Activated T-cell treated with anti-CD3 and anti-CD28 coated beads, Interleukin-2, amount 50 U/mL, for 24 hours (primary cell): ENCODE data around the gene RALA.
A peak's percentile ranks its signal among the peaks of the same experiment; 100 is the strongest.

ENCODE experiments used
- DNase-seq: peaks from one replicate; pipeline ENCODE4 v3.0.0-alpha.2; 2020
- H3K27ac Mint-ChIP-seq: 2 replicates; pipeline ENCODE4 v1.8.0; 2020; ENCODE audit warnings: mild to moderate bottlenecking, mixed read lengths
- H3K27me3 Mint-ChIP-seq: 2 replicates; pipeline ENCODE4 v1.8.0; 2020; ENCODE audit warnings: mixed read lengths
- H3K36me3 Mint-ChIP-seq: 2 replicates; pipeline ENCODE4 v1.8.0; 2020; ENCODE audit warnings: low read depth, mixed read lengths
- H3K4me1 Mint-ChIP-seq: 2 replicates; pipeline ENCODE4 v1.8.0; 2020; ENCODE audit warnings: low read depth, mixed read lengths
- H3K4me3 Mint-ChIP-seq: 2 replicates; pipeline ENCODE4 v1.8.0; 2020; ENCODE audit warnings: mild to moderate bottlenecking, moderate library complexity, mixed read lengths
- H3K9me3 Mint-ChIP-seq: 2 replicates; pipeline ENCODE4 v1.8.0; 2020; ENCODE audit warnings: mixed read lengths

The RALA gene

GRCh38 chr7:39696631-39697030 lies 73.3 kb downstream of the RALA start:
- Mint-ChIP-seq H3K4me3 (no peak overlapping the region), H3K27ac (no peak overlapping the region), H3K36me3 (peaks cover 92% of the 10 kb centered on the region), H3K9me3 (peaks cover 2% of the 10 kb centered on the region), H3K4me1 (peaks cover 2% of the 10 kb centered on the region), H3K27me3 (no peaks in the 10 kb centered on the region)
- DNase-seq, result no peak

GRCh38 chr7:39697483-39697882 lies 74.1 kb downstream of the RALA start:
- peaks cover 2% of the 10 kb centered on the region for H3K9me3 Mint-ChIP-seq
- no peak overlapping the region for H3K4me3 Mint-ChIP-seq
- no peaks in the 10 kb centered on the region for H3K27me3 Mint-ChIP-seq
- no peak for DNase-seq
- H3K4me1 Mint-ChIP-seq, result peaks cover 2% of the 10 kb centered on the region
- peaks cover 88% of the 10 kb centered on the region for H3K36me3 Mint-ChIP-seq
- H3K27ac Mint-ChIP-seq, result peak overlapping the region; percentile 26

GRCh38 chr7:39700165-39700564 lies 76.8 kb downstream of the RALA start:
- Mint-ChIP-seq H3K27ac (no peak overlapping the region), H3K36me3 (peaks cover 73% of the 10 kb centered on the region), H3K4me3 (no peak overlapping the region), H3K4me1 (peaks cover 11% of the 10 kb centered on the region), H3K27me3 (no peaks in the 10 kb centered on the region), H3K9me3 (no peaks in the 10 kb centered on the region)
- DNase-seq, result no peak

GRCh38 chr7:39700932-39701331 lies 77.6 kb downstream of the RALA start:
- peaks cover 69% of the 10 kb centered on the region for H3K36me3 Mint-ChIP-seq

GRCh38 chr7:39702133-39702532 lies 78.8 kb downstream of the RALA start:
- no peak overlapping the region for H3K27ac Mint-ChIP-seq
- peaks cover 67% of the 10 kb centered on the region for H3K36me3 Mint-ChIP-seq
- peaks cover 11% of the 10 kb centered on the region for H3K4me1 Mint-ChIP-seq
- no peak overlapping the region for H3K4me3 Mint-ChIP-seq
- no peaks in the 10 kb centered on the region for H3K27me3 Mint-ChIP-seq
- H3K9me3 Mint-ChIP-seq, result no peaks in the 10 kb centered on the region
- DNase-seq, result no peak

More at GRCh38 chr7:39700932-39701331, 77.6 kb downstream of the RALA start:
- Mint-ChIP-seq H3K27ac (no peak overlapping the region), H3K4me3 (no peak overlapping the region), H3K4me1 (peaks cover 11% of the 10 kb centered on the region), H3K9me3 (no peaks in the 10 kb centered on the region), H3K27me3 (no peaks in the 10 kb centered on the region)
- DNase-seq, result no peak

GRCh38 chr7:39703144-39703543 lies 79.8 kb downstream of the RALA start:
- no peak overlapping the region for H3K4me3 Mint-ChIP-seq
- DNase-seq, result no peak
- H3K27ac Mint-ChIP-seq, result no peak overlapping the region
- H3K9me3 Mint-ChIP-seq, result no peaks in the 10 kb centered on the region
- H3K36me3 Mint-ChIP-seq, result peaks cover 67% of the 10 kb centered on the region
- H3K4me1 Mint-ChIP-seq, result peaks cover 11% of the 10 kb centered on the region
- H3K27me3 Mint-ChIP-seq, result no peaks in the 10 kb centered on the region

- peaks cover 8% of the 10 kb centered on the region for H3K9me3 Mint-ChIP-seq
- DNase-seq, result no peak
- no peaks in the 10 kb centered on the region for H3K27me3 Mint-ChIP-seq
- no peak overlapping the region for H3K27ac Mint-ChIP-seq
- peaks cover 26% of the 10 kb centered on the region for H3K36me3 Mint-ChIP-seq
- H3K4me3 Mint-ChIP-seq, result no peak overlapping the region
- no peaks in the 10 kb centered on the region for H3K4me1 Mint-ChIP-seq
These were observed 85.7 kb downstream of the RALA start for GRCh38 chr7:39709029-39709428.

- peaks cover 12% of the 10 kb centered on the region for H3K9me3 Mint-ChIP-seq
- H3K27ac Mint-ChIP-seq, result no peak overlapping the region
- no peak overlapping the region for H3K4me3 Mint-ChIP-seq
- no peak for DNase-seq
- no peaks in the 10 kb centered on the region for H3K27me3 Mint-ChIP-seq
- peaks cover 25% of the 10 kb centered on the region for H3K36me3 Mint-ChIP-seq
- no peaks in the 10 kb centered on the region for H3K4me1 Mint-ChIP-seq
These were observed 86.5 kb downstream of the RALA start for GRCh38 chr7:39709768-39710311.

GRCh38 chr7:39712751-39713150 lies 89.4 kb downstream of the RALA start:
- Mint-ChIP-seq H3K9me3 (peaks cover 23% of the 10 kb centered on the region), H3K4me3 (no peak overlapping the region)
- no peak for DNase-seq

GRCh38 chr7:39714447-39715091 lies 91.2 kb downstream of the RALA start:
- no peak overlapping the region for H3K27ac Mint-ChIP-seq
- no peak overlapping the region for H3K4me3 Mint-ChIP-seq
- peaks cover 23% of the 10 kb centered on the region for H3K9me3 Mint-ChIP-seq
- no peak for DNase-seq
- H3K4me1 Mint-ChIP-seq, result no peaks in the 10 kb centered on the region
- peaks cover 6% of the 10 kb centered on the region for H3K36me3 Mint-ChIP-seq
- H3K27me3 Mint-ChIP-seq, result no peaks in the 10 kb centered on the region

More at GRCh38 chr7:39712751-39713150, 89.4 kb downstream of the RALA start:
- Mint-ChIP-seq H3K27me3 (no peaks in the 10 kb centered on the region), H3K36me3 (peaks cover 9% of the 10 kb centered on the region), H3K27ac (no peak overlapping the region), H3K4me1 (no peaks in the 10 kb centered on the region)

- H3K4me3 Mint-ChIP-seq, result no peak overlapping the region
- DNase-seq, result no peak
- H3K36me3 Mint-ChIP-seq, result peaks cover 2% of the 10 kb centered on the region
- no peaks in the 10 kb centered on the region for H3K27me3 Mint-ChIP-seq
- H3K4me1 Mint-ChIP-seq, result peaks cover 4% of the 10 kb centered on the region
- peaks cover 4% of the 10 kb centered on the region for H3K9me3 Mint-ChIP-seq
- no peak overlapping the region for H3K27ac Mint-ChIP-seq
These were observed 97.2 kb downstream of the RALA start for GRCh38 chr7:39720586-39720985.

GRCh38 chr7:39721345-39721744 lies 98.0 kb downstream of the RALA start:
- Mint-ChIP-seq H3K36me3 (no peaks in the 10 kb centered on the region), H3K9me3 (no peaks in the 10 kb centered on the region), H3K27me3 (no peaks in the 10 kb centered on the region), H3K4me1 (peaks cover 4% of the 10 kb centered on the region), H3K4me3 (no peak overlapping the region), H3K27ac (no peak overlapping the region)
- no peak for DNase-seq

GRCh38 chr7:39721919-39722597 lies 98.7 kb downstream of the RALA start:
- Mint-ChIP-seq H3K36me3 (no peaks in the 10 kb centered on the region), H3K4me1 (peaks cover 4% of the 10 kb centered on the region), H3K27ac (no peak overlapping the region), H3K4me3 (no peak overlapping the region), H3K27me3 (no peaks in the 10 kb centered on the region), H3K9me3 (no peaks in the 10 kb centered on the region)
- DNase-seq, result no peak

- Mint-ChIP-seq H3K27ac (no peak overlapping the region), H3K4me3 (no peak overlapping the region), H3K4me1 (no peaks in the 10 kb centered on the region), H3K9me3 (no peaks in the 10 kb centered on the region), H3K27me3 (no peaks in the 10 kb centered on the region), H3K36me3 (no peaks in the 10 kb centered on the region)
- DNase-seq, result no peak
These were observed 104.0 kb downstream of the RALA start for GRCh38 chr7:39727231-39728012.
